HL-60 (cell line): ENCODE data around the gene ASCL4.

ENCODE experiments used
- DNase-seq, 2 experiments: peaks; one replicate each; pipeline ENCODE4 v3.0.0-alpha.2; 2010 to 2020; ENCODE audit warnings: low read depth in 1 of 2, low spot score in 1 of 2
- H3K27ac ChIP-seq: fragments of 250-450 bp; sonication (Bioruptor Pico); replicated peaks from 2 replicates; pipeline ENCODE4 v1.5.1; 2020; ENCODE audit warnings: mild to moderate bottlenecking, moderate library complexity
- H3K27me3 ChIP-seq: fragments of 250-450 bp; sonication (Bioruptor Pico); 2 replicates; pipeline ENCODE4 v1.5.1; 2021; ENCODE audit warnings: mild to moderate bottlenecking, moderate library complexity; ENCODE audit not compliant: insufficient read depth, poor library complexity, severe bottlenecking
- H3K4me3 ChIP-seq: replicated peaks from 2 replicates; pipeline ENCODE4 v1.5.1; 2011; ENCODE audit warnings: mild to moderate bottlenecking, control low read depth, low read length; ENCODE audit not compliant: insufficient read depth
- CTCF ChIP-seq: IDR thresholded peaks from one replicate; pipeline ENCODE4 v1.5.1; 2011; ENCODE audit warnings: low read length, control low read depth, inconsistent platforms; ENCODE audit not compliant: insufficient read depth
- GABPA ChIP-seq: IDR thresholded peaks from 2 replicates; pipeline ENCODE4 v1.6.1; 2012; ENCODE audit warnings: low read depth
- POLR2AphosphoS5 ChIP-seq: IDR thresholded peaks from 2 replicates; pipeline ENCODE4 v1.6.1; 2012; ENCODE audit warnings: low read depth
- REST ChIP-seq: IDR thresholded peaks from 2 replicates; pipeline ENCODE4 v1.6.1; 2012; ENCODE audit warnings: low read depth; ENCODE audit not compliant: insufficient replicate concordance
- SPI1 ChIP-seq: IDR thresholded peaks from 2 replicates; pipeline ENCODE4 v1.6.1; 2012; ENCODE audit warnings: low read depth, mild to moderate bottlenecking, borderline replicate concordance

Gene ASCL4

GRCh38 chr12:107764626-107765025, 9.9 kb upstream of the ASCL4 start:
- Histone ChIP-seq H3K27ac (no peak overlapping the region), H3K27me3 (no peaks in the 10 kb centered on the region), H3K4me3 (no peak overlapping the region)
- DNase-seq: no peak
- TF ChIP-seq POLR2AphosphoS5: no peak
- no peak for TF ChIP-seq REST
- TF ChIP-seq SPI1: no peak
- no peak for TF ChIP-seq GABPA
- TF ChIP-seq CTCF: no peak

GRCh38 chr12:107765316-107765715, 9.2 kb upstream of the ASCL4 start:
- no peak overlapping the region for H3K4me3 ChIP-seq
- no peak for DNase-seq
- TF ChIP-seq REST (no peak), SPI1 (no peak), CTCF (no peak), POLR2AphosphoS5 (no peak), GABPA (no peak)
- no peaks in the 10 kb centered on the region for H3K27me3 ChIP-seq
- no peak overlapping the region for H3K27ac ChIP-seq

GRCh38 chr12:107767466-107767865, 7.0 kb upstream of the ASCL4 start:
- no peak for DNase-seq
- no peak overlapping the region for H3K4me3 ChIP-seq
- no peak overlapping the region for H3K27ac ChIP-seq
- TF ChIP-seq SPI1 (no peak), POLR2AphosphoS5 (no peak), GABPA (no peak)
- no peaks in the 10 kb centered on the region for H3K27me3 ChIP-seq

GRCh38 chr12:107775093-107775721, 703 bp downstream of the ASCL4 start:
- H3K4me3 ChIP-seq: no peak overlapping the region
- TF ChIP-seq REST: peak; percentile 84
- TF ChIP-seq CTCF: no peak
- no peak for TF ChIP-seq POLR2AphosphoS5
- no peak for TF ChIP-seq GABPA
- no peak for DNase-seq
- H3K27me3 ChIP-seq: peaks cover 36% of the 10 kb centered on the region
- H3K27ac ChIP-seq: no peak overlapping the region
